ENCODE data around the gene WFIKKN2. TPM values are rescaled to one million over a fixed set of nuclear protein-coding genes. Genes with fewer than 3 reads are reported as not detected.

WFIKKN2 gene
- polyA plus RNA-seq, 2 of the 4 experiments (the other 2 are of a cell fraction): not detected

DNA sequence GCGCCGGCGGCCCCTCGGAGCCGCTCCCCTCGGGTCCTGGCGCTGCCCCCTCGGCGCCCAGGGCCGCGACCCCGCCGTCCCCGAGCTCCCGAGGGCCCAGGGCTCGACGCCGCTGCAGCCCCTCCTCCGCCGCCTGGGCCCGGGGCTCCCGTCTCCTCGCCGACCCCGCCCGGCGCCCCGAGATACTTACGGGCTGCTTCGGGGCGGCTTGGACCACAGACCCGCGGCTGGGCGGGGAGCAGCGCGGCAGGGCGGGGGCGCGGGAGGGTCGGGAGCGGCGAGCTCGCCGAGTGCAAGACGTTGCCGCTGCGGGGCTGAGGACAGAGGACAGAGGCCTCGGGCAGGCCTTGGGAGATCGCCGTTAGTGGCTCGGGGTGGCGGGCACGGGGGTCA, 30.5 kb downstream of the WFIKKN2 start:
- CTCF ChIA-PET: interaction anchor here (1.0 to 31.4 kb wide), 9 partner anchors 15 to 287 kb away, joined by 3 to 1502 read pairs (median 5); partner anchors contain the start of gene NME1
- Histone ChIP-seq H3K4me2 (peak overlapping the region; percentile 81), H3K9me3 (no peaks in the 10 kb centered on the region), H3K27ac (peak overlapping the region; percentile 97 to 98), H3K4me3 (peak overlapping the region; percentile 92), H3K4me1 (peaks cover 39% of the 10 kb centered on the region)
- WGBS (ENCODE audit: missing lambda C conversion rate): 0% methylated on average over 16 of the region's 53 CpGs
- TF ChIP-seq, protein P1, sequence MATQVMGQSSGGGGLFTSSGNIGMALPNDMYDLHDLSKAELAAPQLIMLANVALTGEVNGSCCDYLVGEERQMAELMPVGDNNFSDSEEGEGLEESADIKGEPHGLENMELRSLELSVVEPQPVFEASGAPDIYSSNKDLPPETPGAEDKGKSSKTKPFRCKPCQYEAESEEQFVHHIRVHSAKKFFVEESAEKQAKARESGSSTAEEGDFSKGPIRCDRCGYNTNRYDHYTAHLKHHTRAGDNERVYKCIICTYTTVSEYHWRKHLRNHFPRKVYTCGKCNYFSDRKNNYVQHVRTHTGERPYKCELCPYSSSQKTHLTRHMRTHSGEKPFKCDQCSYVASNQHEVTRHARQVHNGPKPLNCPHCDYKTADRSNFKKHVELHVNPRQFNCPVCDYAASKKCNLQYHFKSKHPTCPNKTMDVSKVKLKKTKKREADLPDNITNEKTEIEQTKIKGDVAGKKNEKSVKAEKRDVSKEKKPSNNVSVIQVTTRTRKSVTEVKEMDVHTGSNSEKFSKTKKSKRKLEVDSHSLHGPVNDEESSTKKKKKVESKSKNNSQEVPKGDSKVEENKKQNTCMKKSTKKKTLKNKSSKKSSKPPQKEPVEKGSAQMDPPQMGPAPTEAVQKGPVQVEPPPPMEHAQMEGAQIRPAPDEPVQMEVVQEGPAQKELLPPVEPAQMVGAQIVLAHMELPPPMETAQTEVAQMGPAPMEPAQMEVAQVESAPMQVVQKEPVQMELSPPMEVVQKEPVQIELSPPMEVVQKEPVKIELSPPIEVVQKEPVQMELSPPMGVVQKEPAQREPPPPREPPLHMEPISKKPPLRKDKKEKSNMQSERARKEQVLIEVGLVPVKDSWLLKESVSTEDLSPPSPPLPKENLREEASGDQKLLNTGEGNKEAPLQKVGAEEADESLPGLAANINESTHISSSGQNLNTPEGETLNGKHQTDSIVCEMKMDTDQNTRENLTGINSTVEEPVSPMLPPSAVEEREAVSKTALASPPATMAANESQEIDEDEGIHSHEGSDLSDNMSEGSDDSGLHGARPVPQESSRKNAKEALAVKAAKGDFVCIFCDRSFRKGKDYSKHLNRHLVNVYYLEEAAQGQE (IDR thresholded peaks at IDR 0.05): 0 out of 2 replicates have a peak, but pooled peaks have one; percentile 54
- TF ChIP-seq FOSB (CRISPR knock-in tag; IDR thresholded peaks at IDR 0.05) (no peak), ZC3H11A (IDR thresholded peaks at IDR 0.05) (no peak), TFCP2L1 (CRISPR knock-in tag; IDR thresholded peaks at IDR 0.05) (no peak), RNF2 (IDR thresholded peaks at IDR 0.05; ENCODE audit: borderline replicate concordance, low read depth) (no peak), SMC3 (IDR thresholded peaks at IDR 0.05) (no peak; the same call in 2 of the 3 replicates), JUNB (IDR thresholded peaks at IDR 0.05) (no peak), PHF8 (IDR thresholded peaks at IDR 0.05; ENCODE audit: borderline replicate concordance, low read depth) (peak; percentile 95), RCOR1 (IDR thresholded peaks at IDR 0.05; ENCODE audit: low read depth, low read length) (no peak), FOXS1 (CRISPR knock-in tag; IDR thresholded peaks at IDR 0.05) (no peak), MAFK (IDR thresholded peaks at IDR 0.05; ENCODE audit: partially characterized antibody) (no peak), TP53 (CRISPR knock-in tag; IDR thresholded peaks at IDR 0.05) (0 out of 2 replicates have a peak, but pooled peaks have one; percentile 25), PBX3 (IDR thresholded peaks at IDR 0.05) (no peak), EHMT2 (IDR thresholded peaks at IDR 0.05; ENCODE audit: low read depth) (no peak), ZFP36 (IDR thresholded peaks at IDR 0.05; ENCODE audit: borderline replicate concordance, partially characterized antibody) (no peak), CBX8 (IDR thresholded peaks at IDR 0.05) (no peak), BHLHE40 (IDR thresholded peaks at IDR 0.05; ENCODE audit: low read depth, low read length) (no peak), HOXB5 (CRISPR knock-in tag; IDR thresholded peaks at IDR 0.05) (no peak; the same call in 1 of the 2 replicates)
- TF ChIP-seq, protein P2, sequence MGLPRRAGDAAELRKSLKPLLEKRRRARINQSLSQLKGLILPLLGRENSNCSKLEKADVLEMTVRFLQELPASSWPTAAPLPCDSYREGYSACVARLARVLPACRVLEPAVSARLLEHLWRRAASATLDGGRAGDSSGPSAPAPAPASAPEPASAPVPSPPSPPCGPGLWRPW (IDR thresholded peaks at IDR 0.05): no peak
- TF ChIP-seq, protein P3, sequence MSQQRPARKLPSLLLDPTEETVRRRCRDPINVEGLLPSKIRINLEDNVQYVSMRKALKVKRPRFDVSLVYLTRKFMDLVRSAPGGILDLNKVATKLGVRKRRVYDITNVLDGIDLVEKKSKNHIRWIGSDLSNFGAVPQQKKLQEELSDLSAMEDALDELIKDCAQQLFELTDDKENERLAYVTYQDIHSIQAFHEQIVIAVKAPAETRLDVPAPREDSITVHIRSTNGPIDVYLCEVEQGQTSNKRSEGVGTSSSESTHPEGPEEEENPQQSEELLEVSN (IDR thresholded peaks at IDR 0.05; ENCODE audit: borderline replicate concordance, low read depth): no peak
- ATAC-seq: peak; percentile 0 to 1; a peak in 3 of 6 replicates
- no peak for FAIRE-seq
- POLR2A ChIA-PET: interaction anchor here (0.8 to 9.4 kb wide), 39 partner anchors 8 to 386 kb away, joined by 3 to 648 read pairs (median 10); partner anchors contain the start of genes LUC7L3, NME1, SPAG9 and SPATA20
- DNase-seq (ENCODE audit: low read depth in 1 of 2, low spot score in 1 of 2): no peak

DNA sequence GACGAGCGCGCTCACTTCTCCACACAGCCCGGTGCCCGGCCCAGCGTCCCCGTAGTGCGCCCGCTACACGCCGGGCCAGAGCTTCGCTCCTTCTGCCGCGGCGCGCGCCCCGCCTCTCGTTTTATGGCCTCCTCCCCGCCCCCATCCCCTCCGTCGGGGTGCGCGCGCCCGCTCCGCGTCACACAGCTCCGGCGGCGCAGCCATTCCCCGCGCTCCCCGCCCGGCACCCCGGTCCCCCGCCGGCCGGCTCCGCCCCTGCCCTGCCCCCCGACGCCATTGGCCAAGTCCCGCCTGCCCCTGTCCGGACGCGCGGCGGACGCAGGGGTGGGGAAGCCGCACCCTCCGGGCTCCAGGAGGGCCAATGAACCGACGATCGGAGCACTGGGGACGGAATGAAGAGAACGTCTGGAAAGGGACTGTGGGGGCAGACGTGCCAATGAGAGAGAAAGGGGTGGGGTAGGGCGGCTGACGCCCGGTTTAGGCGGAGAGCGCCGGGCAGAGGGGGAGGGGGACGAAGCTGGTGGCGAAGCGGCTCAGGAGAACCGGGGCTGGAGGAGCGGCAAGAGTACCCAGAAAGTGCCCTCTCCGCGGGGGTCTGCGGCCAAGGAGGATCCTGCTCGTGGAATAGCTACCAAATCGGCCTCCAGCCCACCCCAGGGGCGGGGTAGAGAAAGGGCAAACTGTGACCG, 31.0 kb downstream of the WFIKKN2 start, which contains the start of gene TOB1:
Gene TOB1 (minus strand): TSS at position 94 of the 689 bp plus-strand sequence. CDS start 2,337 bp downstream, outside the sequence.
- peak; percentile 72 to 86 for ATAC-seq
- DNase-seq (ENCODE audit: low read depth in 1 of 2, low spot score in 1 of 2): peak; percentile 90 to 98
- Histone ChIP-seq H3K4me2 (peak within 1 kb of the TSS; percentile 81), H3K4me3 (peak within 1 kb of the TSS; percentile 92), H3K9me3 (no peaks in the 10 kb centered on the region), H3K4me1 (peaks cover 34% of the 10 kb centered on the region), H3K27ac (peak within 1 kb of the TSS; percentile 97 to 98)
- 3% methylated on average over 27 of the region's 75 CpGs for whole genome bisulfite sequencing (ENCODE audit: missing lambda C conversion rate)
- ChIA-PET POLR2A (interaction anchor here (0.5 to 9.4 kb wide), 51 partner anchors 8 to 688 kb away, joined by 3 to 648 read pairs (median 6); partner anchors contain the start of genes ANKRD40, LUC7L3, NME1 and NME2), CTCF (interaction anchor here (0.6 to 31.4 kb wide), 12 partner anchors 15 to 287 kb away, joined by 3 to 1502 read pairs (median 5); partner anchors contain the start of gene NME1)
- FAIRE-seq: no peak
- TF ChIP-seq MYC (IDR thresholded peaks at IDR 0.05; ENCODE audit: borderline replicate concordance, low read length): peak; percentile 86
- 0 out of 2 replicates have a peak, but pooled peaks have one; percentile 68 for TF ChIP-seq ZSCAN20 (CRISPR knock-in tag; IDR thresholded peaks at IDR 0.05)
- TF ChIP-seq KDM1A (IDR thresholded peaks at IDR 0.05; ENCODE audit: low read depth): no peak
- peak; percentile 62 for TF ChIP-seq PBX3 (IDR thresholded peaks at IDR 0.05)
- TF ChIP-seq SREBF2 (IDR thresholded peaks at IDR 0.05): no peak
- TF ChIP-seq MAZ (IDR thresholded peaks at IDR 0.05; ENCODE audit: borderline replicate concordance, low read depth, low read length): peak; percentile 86
- TF ChIP-seq ELK1 (IDR thresholded peaks at IDR 0.05; ENCODE audit: low read depth, low read length): no peak
- TF ChIP-seq BCL3 (IDR thresholded peaks at IDR 0.05): peak; percentile 100

All from A549 (cell line).